Mesothelial cell of epicardium (in vitro differentiated cells): ENCODE measurements around the gene HSPA2. TPM values are rescaled to one million over a fixed set of nuclear protein-coding genes. Genes with fewer than 3 reads are reported as not detected.

Source experiments
- DNase-seq, 2 experiments: peaks; one replicate each; pipeline ENCODE4 v3.0.0; 2021; ENCODE audit warnings: low spot score in 2 of 2; ENCODE audit not compliant: unreplicated experiment in 2 of 2
- H3K27ac Mint-ChIP-seq: 2 replicates; pipeline ENCODE4 v1.8.0; 2021; ENCODE audit warnings: mixed read lengths
- H3K27me3 Mint-ChIP-seq: 2 replicates; pipeline ENCODE4 v1.8.0; 2021; ENCODE audit warnings: low read depth, mixed read lengths
- H3K36me3 Mint-ChIP-seq: 2 replicates; pipeline ENCODE4 v1.8.0; 2021; ENCODE audit warnings: mixed read lengths
- H3K4me1 Mint-ChIP-seq: 2 replicates; pipeline ENCODE4 v1.8.0; 2021; ENCODE audit warnings: mixed read lengths
- H3K4me3 Mint-ChIP-seq: 2 replicates; pipeline ENCODE4 v1.8.0; 2021; ENCODE audit warnings: mild to moderate bottlenecking, moderate library complexity, mixed read lengths
- H3K9me3 Mint-ChIP-seq: 2 replicates; pipeline ENCODE4 v1.8.0; 2021; ENCODE audit warnings: mixed read lengths
- total RNA-seq: library from RNA; stranded (reverse); gene quantifications from 3 replicates; pipeline ENCODE4 v1.2.1, GENCODE V29; 2021
- TF ChIP-seq, protein P1 (sequence below): fragments of 200-600 bp; sonication (generic); IDR thresholded peaks from one replicate; pipeline ENCODE4 v1.5.0; 2021; ENCODE audit warnings: antibody characterized with exemption; ENCODE audit not compliant: unreplicated experiment

HSPA2 gene
- total RNA-seq, 1 donor from 2014 or later: 10.1 TPM

DNA sequence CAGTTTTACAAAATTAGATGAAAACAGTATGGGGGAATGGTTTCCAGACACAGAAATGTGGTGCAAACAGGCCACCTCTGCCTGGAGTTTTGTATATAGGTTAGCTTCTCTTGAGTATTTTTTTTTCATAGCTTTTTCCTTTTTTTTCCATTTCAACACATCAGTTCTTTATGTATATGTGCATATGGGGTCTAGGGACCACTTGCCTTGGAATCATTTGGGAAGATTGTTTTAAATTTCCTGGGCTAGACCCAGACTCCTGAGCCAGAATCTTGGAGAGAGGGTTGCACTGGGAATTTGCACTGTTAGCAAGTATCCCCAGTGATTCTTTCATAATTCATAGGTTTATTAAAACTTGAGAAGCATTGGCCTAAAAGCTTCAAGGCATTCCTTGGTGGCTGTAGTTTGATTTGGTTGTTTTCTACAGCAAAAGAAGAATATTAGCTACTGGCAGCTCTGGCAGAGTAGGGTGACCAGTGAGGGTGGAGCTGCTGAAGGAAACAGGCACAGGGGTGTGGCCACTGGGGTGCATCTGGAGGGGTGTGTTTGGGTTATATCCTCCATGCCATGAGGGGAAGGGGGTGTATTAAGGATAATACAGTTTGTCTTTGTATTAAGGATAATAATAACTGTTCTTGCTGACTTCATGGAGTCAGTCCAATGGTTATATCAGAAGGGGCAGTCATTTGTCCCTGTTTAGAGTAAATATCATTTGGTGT is 32.0 kb downstream of the HSPA2 start:
- Mint-ChIP-seq H3K4me3 (no peak overlapping the region), H3K27ac (peak overlapping the region; percentile 25), H3K4me1 (peaks cover 10% of the 10 kb centered on the region), H3K9me3 (no peaks in the 10 kb centered on the region), H3K27me3 (no peaks in the 10 kb centered on the region), H3K36me3 (no peaks in the 10 kb centered on the region)
- no peak for DNase-seq
- TF ChIP-seq, protein P1, sequence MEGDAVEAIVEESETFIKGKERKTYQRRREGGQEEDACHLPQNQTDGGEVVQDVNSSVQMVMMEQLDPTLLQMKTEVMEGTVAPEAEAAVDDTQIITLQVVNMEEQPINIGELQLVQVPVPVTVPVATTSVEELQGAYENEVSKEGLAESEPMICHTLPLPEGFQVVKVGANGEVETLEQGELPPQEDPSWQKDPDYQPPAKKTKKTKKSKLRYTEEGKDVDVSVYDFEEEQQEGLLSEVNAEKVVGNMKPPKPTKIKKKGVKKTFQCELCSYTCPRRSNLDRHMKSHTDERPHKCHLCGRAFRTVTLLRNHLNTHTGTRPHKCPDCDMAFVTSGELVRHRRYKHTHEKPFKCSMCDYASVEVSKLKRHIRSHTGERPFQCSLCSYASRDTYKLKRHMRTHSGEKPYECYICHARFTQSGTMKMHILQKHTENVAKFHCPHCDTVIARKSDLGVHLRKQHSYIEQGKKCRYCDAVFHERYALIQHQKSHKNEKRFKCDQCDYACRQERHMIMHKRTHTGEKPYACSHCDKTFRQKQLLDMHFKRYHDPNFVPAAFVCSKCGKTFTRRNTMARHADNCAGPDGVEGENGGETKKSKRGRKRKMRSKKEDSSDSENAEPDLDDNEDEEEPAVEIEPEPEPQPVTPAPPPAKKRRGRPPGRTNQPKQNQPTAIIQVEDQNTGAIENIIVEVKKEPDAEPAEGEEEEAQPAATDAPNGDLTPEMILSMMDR: no peak

DNA sequence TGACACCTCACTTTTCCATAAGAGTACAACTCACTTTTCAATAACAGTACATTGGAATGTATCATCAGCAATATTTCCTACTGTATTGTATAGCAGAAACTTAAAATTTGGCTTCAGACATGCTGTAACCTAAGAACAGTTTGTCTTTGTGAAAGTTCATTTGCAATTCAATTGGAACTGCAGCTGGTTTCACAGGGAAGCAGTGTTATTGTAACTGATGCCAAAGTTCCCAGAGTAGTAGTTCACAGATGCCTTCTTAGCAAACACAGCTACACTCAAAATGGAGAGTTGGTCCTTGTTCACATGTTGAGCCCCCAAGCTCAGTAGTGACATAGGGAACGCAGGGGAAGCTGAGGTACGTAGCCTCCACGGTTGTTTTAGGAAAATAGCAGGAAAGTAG is 32.6 kb downstream of the HSPA2 start:
- no peaks in the 10 kb centered on the region for H3K9me3 Mint-ChIP-seq
- no peak overlapping the region for H3K27ac Mint-ChIP-seq
- DNase-seq: no peak
- H3K4me3 Mint-ChIP-seq: no peak overlapping the region
- H3K36me3 Mint-ChIP-seq: no peaks in the 10 kb centered on the region
- H3K27me3 Mint-ChIP-seq: no peaks in the 10 kb centered on the region
- TF ChIP-seq, protein P1: no peak
- H3K4me1 Mint-ChIP-seq: peaks cover 10% of the 10 kb centered on the region

DNA sequence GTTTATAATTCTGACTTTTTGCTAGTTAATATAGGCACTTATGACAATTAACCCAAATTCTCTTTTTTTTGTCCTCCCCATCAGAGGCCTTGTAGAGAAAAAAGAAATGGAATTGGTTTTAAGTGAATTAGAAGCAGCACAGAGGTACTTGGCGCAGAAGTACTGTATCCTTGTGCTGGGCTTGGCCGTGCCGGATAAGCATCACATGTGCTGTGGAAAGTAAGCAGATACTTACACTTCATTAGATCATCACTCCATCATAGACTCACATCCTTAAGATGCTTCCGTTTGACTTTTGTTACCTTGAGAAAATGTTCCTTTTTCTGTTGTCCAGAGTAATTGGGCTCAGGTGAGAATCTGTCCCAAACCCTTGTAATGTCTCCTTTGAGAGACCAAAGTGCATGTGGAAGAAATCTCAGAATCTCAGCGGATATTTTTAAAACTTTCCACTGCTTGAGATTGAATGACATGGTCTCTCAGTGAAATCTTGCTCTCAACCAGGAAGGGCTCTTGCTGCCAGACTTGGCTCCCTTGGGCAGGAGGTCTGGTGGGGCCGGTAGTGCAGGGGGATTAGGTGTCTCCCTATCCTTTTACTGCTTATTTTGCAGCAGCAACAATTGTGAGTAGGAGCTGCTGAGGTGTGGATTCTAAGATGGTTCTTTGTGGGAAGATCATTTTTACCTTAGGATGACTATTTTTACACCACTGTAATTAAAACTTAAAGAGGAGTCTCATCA is 34.0 kb downstream of the HSPA2 start:
- Mint-ChIP-seq H3K36me3 (no peaks in the 10 kb centered on the region), H3K4me1 (no peaks in the 10 kb centered on the region), H3K27me3 (no peaks in the 10 kb centered on the region), H3K27ac (no peak overlapping the region), H3K4me3 (no peak overlapping the region), H3K9me3 (no peaks in the 10 kb centered on the region)
- no peak for DNase-seq
- TF ChIP-seq, protein P1: no peak

DNA sequence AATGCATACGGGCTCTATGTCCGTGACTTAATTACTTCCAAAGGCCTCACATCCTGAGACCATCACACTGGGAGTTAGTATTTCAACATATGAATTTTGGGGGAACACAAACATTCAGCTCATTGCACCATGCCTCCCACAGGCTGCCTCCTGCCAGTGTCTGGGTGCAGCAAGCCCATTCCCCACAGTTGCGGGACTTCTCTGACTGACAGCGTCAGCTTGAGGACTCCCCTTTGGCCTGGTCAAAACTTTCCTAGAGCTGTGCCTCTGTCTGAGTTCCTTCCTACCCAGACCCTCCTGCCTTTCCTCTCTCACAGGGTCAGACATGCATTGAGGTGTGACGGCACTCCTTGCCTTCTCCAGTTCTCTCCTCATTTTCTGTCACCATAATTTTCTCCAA is 36.7 kb downstream of the HSPA2 start:
- no peak overlapping the region for H3K4me3 Mint-ChIP-seq
- H3K36me3 Mint-ChIP-seq: no peaks in the 10 kb centered on the region
- no peak overlapping the region for H3K27ac Mint-ChIP-seq
- DNase-seq: no peak
- TF ChIP-seq, protein P1: no peak
- H3K27me3 Mint-ChIP-seq: no peaks in the 10 kb centered on the region
- no peaks in the 10 kb centered on the region for H3K9me3 Mint-ChIP-seq
- peaks cover 19% of the 10 kb centered on the region for H3K4me1 Mint-ChIP-seq

DNA sequence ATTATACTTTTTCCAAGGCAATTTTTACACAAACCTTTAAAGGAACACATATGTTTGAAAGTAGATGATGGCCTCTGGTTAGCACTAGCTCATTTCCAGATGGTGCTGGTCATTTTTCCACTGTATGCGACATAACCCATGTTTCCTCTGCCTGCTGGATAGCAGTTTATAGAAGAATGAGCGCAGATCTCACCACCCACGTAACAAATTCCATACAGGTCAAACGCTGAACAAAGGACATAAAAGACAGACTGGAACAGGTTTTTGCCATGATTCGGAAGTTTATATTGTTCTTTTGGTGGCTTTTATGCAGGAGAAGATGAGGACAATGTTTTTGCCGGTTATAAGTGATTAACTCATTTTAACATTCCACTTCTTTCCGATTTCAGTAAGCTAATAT is 39.9 kb downstream of the HSPA2 start:
- TF ChIP-seq, protein P1: no peak
- Mint-ChIP-seq H3K36me3 (no peaks in the 10 kb centered on the region), H3K4me3 (no peak overlapping the region), H3K4me1 (peaks cover 21% of the 10 kb centered on the region), H3K27me3 (no peaks in the 10 kb centered on the region), H3K9me3 (no peaks in the 10 kb centered on the region), H3K27ac (peak overlapping the region; percentile 66)
- DNase-seq: no peak
